Rectal smooth muscle tissue (tissue), 1 donor: ENCODE data around the gene APOL4.

ENCODE experiments used
- H3K27ac ChIP-seq: one replicate; pipeline ENCODE4 v1.7.0; 2013; ENCODE audit warnings: low read depth, low read length, inconsistent platforms
- H3K27me3 ChIP-seq: one replicate; pipeline ENCODE4 v1.7.0; 2013; ENCODE audit warnings: low read length; ENCODE audit not compliant: control insufficient read depth, insufficient read depth
- H3K36me3 ChIP-seq: one replicate; pipeline ENCODE4 v1.7.0; 2013; ENCODE audit warnings: low read length; ENCODE audit not compliant: control insufficient read depth, insufficient read depth
- H3K4me1 ChIP-seq: one replicate; pipeline ENCODE4 v1.7.0; 2013; ENCODE audit warnings: low read length; ENCODE audit not compliant: control insufficient read depth, insufficient read depth
- H3K4me3 ChIP-seq: one replicate; pipeline ENCODE4 v1.7.0; 2013; ENCODE audit warnings: low read length
- H3K9ac ChIP-seq: one replicate; pipeline ENCODE4 v1.7.0; 2013; ENCODE audit warnings: low read length

APOL4 gene

GRCh38 chr22:36227396-36227795 is 25.8 kb upstream of the APOL4 start:
- H3K4me3 ChIP-seq, result no peak overlapping the region
- H3K9ac ChIP-seq, result no peak overlapping the region
- no peak overlapping the region for H3K27ac ChIP-seq
- peaks cover 18% of the 10 kb centered on the region for H3K36me3 ChIP-seq
- H3K27me3 ChIP-seq, result no peaks in the 10 kb centered on the region
- no peaks in the 10 kb centered on the region for H3K4me1 ChIP-seq

GRCh38 chr22:36226189-36226588 is 24.6 kb upstream of the APOL4 start:
- H3K27me3 ChIP-seq, result no peaks in the 10 kb centered on the region
- no peak overlapping the region for H3K9ac ChIP-seq
- no peak overlapping the region for H3K4me3 ChIP-seq
- no peak overlapping the region for H3K27ac ChIP-seq
- no peaks in the 10 kb centered on the region for H3K4me1 ChIP-seq
- H3K36me3 ChIP-seq, result peaks cover 14% of the 10 kb centered on the region

DNA sequence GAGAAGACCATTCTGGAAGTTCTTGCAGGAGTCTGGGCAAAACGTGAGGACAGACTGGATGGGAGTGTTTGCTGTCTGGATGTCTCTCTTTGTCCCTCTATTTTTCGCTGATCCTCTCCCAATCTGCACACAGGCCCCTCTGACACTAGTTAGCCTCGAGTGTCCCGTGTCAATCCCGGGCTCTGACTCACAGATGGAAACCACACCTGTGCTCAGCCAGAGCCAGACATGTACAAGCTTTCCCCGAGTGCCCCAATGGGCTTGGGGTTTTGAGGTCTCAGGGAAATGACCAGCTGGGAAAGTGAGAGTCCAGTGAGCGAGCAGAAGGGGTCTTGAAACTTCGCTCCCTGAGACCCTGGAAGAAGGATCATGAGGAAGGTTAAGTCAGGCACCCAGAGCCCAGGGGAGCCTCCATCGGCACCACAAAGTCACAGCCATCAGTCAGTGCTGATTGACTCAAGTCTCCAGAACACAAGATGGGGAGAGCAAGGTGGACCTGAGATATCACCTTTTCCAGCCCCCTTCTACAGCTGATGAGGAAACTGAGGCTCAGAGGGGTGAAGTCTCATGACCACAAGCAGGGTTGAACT is 23.8 kb upstream of the APOL4 start:
- H3K9ac ChIP-seq, result no peak overlapping the region
- no peaks in the 10 kb centered on the region for H3K4me1 ChIP-seq
- peaks cover 14% of the 10 kb centered on the region for H3K36me3 ChIP-seq
- H3K27ac ChIP-seq, result no peak overlapping the region
- no peaks in the 10 kb centered on the region for H3K27me3 ChIP-seq
- H3K4me3 ChIP-seq, result no peak overlapping the region

DNA sequence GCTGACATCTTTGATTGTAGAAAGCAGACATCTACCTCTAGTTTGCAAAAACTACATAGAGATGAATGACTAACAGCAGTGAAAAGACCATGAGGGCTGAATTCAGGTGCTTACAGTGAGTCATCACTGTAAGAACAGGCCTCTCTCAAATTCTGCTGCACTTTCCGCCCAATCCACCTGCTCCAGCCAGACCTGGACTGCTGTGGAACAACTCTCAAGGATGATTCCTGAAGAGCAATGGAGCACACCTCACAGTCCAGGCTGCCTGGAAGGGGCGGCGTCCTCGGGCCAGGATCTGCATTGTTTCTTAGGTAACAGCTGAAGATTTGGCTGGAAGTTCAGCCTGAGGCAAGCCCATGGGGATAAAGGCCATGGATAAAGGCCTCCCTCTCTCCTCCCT is 22.6 kb upstream of the APOL4 start:
- Histone ChIP-seq H3K9ac (no peak overlapping the region), H3K4me3 (no peak overlapping the region), H3K27me3 (no peaks in the 10 kb centered on the region), H3K27ac (no peak overlapping the region), H3K36me3 (peaks cover 14% of the 10 kb centered on the region), H3K4me1 (no peaks in the 10 kb centered on the region)

- Histone ChIP-seq H3K4me3 (no peak overlapping the region), H3K27ac (no peak overlapping the region), H3K27me3 (no peaks in the 10 kb centered on the region), H3K9ac (no peak overlapping the region), H3K4me1 (no peaks in the 10 kb centered on the region), H3K36me3 (peaks cover 9% of the 10 kb centered on the region)
Observed at GRCh38 chr22:36223504-36223903, 21.9 kb upstream of the APOL4 start.

DNA sequence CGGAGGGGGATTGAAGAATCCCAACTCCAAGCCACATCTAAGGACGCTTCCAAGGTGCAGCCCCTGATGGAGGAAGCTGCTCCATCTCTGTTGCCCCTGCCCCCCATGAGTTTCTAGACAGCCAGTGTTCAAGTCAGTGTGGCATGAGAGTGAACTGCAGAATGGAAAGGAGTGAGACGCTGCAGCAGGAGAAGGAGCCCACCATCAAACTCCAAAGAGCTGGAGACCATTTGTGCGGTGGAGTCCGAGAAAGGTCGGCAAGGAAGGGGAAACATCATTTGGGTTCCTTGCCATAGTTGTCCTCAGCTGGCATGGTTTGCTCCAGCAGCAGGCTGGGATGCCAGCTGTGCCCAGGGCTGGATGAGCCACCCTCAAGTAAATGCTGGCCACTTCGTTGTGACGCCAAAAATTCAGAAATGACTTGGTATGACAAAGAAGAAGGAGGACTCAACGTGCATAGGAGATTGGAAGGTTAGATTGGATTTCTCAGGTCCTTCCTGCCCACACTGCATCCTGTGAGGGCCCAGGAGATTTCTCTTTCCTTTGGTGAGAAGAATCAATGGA is 21.4 kb upstream of the APOL4 start:
- no peaks in the 10 kb centered on the region for H3K4me1 ChIP-seq
- no peak overlapping the region for H3K27ac ChIP-seq
- peaks cover 7% of the 10 kb centered on the region for H3K36me3 ChIP-seq
- H3K9ac ChIP-seq, result no peak overlapping the region
- no peak overlapping the region for H3K4me3 ChIP-seq
- no peaks in the 10 kb centered on the region for H3K27me3 ChIP-seq

DNA sequence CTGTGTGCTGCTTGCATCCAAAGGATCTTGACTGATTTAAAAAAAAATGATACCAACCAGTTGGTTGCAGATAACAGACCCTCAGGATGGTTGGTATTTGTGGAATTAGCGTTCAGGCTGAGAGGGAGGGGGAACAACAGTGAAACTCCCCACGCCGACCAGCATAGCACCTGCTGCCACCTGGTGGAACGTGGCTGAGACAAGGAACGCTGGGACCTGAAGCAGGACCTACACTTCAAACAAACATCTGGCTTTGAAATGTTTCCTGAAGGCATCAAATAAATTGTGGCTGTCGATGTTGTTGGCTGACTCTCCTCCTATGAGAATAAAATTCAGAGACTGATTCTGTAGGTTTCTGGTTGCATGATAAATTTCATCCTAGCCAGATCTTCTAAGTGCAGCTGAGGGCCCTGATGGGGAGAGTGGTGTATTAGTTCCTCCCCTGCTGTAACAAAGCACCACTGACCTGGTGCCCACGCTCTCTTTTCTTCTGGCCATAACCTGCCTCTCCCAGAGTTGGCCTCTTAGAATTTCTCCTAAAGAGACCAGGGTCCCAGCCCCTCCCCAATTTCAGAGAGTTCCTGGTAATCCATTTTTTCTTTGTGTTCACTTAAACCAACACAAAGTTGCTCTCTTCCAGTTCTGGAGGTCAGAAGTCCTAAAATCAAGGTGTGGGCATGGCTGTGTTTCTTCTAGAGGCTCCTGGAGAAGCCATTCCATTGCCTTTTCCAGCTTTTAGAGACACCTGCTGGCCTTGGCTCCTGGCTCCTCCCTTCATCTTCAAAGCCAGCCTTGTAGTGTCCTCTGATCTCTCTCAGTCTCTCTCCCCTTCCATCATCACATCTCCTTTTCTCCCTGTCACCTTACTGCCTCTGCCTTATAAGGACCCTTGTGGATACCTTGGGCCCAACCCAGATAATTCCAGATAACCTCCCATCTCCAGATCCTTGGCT is 20.5 kb upstream of the APOL4 start:
- Histone ChIP-seq H3K4me3 (peak overlapping the region; percentile 4), H3K27me3 (no peaks in the 10 kb centered on the region), H3K27ac (no peak overlapping the region), H3K9ac (no peak overlapping the region), H3K4me1 (no peaks in the 10 kb centered on the region), H3K36me3 (no peaks in the 10 kb centered on the region)

- Histone ChIP-seq H3K4me3 (no peak overlapping the region), H3K36me3 (no peaks in the 10 kb centered on the region), H3K27me3 (no peaks in the 10 kb centered on the region), H3K4me1 (no peaks in the 10 kb centered on the region), H3K27ac (no peak overlapping the region), H3K9ac (no peak overlapping the region)
Observed at GRCh38 chr22:36220451-36220921, 18.9 kb upstream of the APOL4 start.

DNA sequence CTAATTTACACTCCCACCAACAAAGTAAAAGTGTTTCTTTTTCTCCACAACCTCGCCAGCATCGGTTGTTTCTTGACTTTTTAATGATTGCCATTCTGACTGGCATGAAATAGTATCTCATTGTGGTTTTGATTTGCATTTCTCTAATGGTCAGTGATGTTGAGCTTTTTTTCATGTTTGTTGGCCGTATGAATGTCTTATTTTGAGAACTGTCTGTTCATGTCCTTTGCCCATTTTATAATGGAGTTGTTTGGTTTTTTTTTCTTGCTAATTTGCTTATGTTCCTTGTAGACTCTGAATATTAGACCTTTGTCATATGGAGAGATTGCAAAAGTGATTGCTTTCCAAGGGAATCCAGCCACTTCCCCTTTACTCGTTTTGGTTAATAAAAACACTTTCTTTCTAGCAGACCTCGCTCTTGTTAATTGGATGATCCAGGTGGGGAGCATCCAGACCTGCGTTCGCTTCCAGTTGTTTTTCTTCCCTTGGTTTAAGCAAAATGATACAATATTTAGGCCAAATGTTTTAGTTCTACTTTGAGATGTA is 17.1 kb upstream of the APOL4 start:
- Histone ChIP-seq H3K4me1 (no peaks in the 10 kb centered on the region), H3K4me3 (no peak overlapping the region), H3K27ac (no peak overlapping the region), H3K27me3 (no peaks in the 10 kb centered on the region), H3K9ac (no peak overlapping the region), H3K36me3 (no peaks in the 10 kb centered on the region)

DNA sequence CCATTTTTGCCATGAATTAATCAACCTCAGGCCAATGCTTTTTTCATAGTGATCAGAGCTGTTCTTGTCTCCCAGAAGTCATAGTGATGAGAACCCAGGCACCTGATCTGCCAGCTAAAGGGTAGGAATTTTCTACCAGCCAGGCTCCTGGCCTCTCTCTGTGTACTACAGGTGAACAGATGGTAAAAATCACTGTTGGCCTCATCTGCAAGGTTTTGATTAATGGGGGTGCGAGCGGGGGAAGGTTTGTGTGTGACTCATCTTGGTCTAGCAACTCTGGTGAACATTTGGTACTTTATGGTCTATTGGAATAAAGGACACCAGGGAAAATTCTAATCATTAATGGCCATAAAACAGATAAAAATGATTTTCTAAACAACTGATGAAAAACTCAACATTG is 14.4 kb upstream of the APOL4 start:
- no peaks in the 10 kb centered on the region for H3K4me1 ChIP-seq
- H3K27ac ChIP-seq, result no peak overlapping the region
- H3K27me3 ChIP-seq, result no peaks in the 10 kb centered on the region
- no peak overlapping the region for H3K4me3 ChIP-seq
- H3K36me3 ChIP-seq, result no peaks in the 10 kb centered on the region
- no peak overlapping the region for H3K9ac ChIP-seq

GRCh38 chr22:36213586-36213985 is 12.0 kb upstream of the APOL4 start:
- Histone ChIP-seq H3K9ac (no peak overlapping the region), H3K27ac (no peak overlapping the region), H3K4me1 (no peaks in the 10 kb centered on the region), H3K36me3 (no peaks in the 10 kb centered on the region), H3K4me3 (no peak overlapping the region), H3K27me3 (no peaks in the 10 kb centered on the region)

DNA sequence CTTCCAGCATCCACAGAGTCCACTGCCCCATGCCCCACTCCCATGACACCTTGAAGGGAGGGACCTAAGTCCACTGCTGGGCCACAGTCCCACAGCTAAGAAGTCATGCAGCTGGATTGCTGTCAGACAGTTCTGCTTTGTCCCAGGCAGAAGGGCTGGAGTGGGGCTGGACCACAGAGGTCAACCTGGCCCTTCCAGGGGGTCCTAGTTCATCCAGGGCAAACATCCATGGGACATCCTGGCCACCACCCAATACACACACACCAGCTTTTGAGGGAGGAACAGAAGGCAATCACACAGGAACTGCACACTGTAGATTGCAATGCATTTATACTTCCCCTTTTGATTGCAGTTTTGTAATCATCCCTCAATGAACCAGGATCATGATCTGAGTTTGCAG is 11.3 kb upstream of the APOL4 start:
- H3K36me3 ChIP-seq, result no peaks in the 10 kb centered on the region
- H3K27me3 ChIP-seq, result no peaks in the 10 kb centered on the region
- no peak overlapping the region for H3K27ac ChIP-seq
- H3K9ac ChIP-seq, result no peak overlapping the region
- no peaks in the 10 kb centered on the region for H3K4me1 ChIP-seq
- no peak overlapping the region for H3K4me3 ChIP-seq
